ENCODE measurements around the gene PTPRN2. TPM values are rescaled to one million over a fixed set of nuclear protein-coding genes. Genes with fewer than 3 reads are reported as not detected.
"Not testable (repeated sequence)": the region's sequence is repeated elsewhere in the genome, so short reads cannot be mapped to it uniquely, and the experiment has no call there.

The PTPRN2 gene
- total and polyA plus RNA-seq, 5 experiments from 2014 or later, result 0.69 to 1.5 (median 0.99) TPM

DNA sequence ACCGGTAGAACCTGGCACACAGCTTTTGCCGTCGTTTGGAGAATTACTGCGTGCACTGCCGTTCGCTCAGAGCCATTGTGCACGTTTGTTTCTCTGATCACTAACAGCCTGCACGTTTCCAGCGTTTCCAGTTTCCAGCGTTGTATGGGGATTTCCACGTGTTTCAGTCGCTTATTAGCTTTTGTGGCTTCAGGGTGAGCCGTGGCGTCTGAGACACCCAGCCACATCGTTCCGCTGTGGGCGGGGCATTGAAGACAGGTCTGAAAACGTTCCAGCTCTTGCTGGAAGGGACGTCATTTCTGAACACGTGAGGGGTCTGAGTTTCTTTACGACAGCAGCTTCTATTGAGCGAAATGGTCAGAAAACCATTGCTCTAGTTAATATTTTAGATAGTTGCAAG lies 1086.0 kb downstream of the PTPRN2 start:
- H3K9me3 Mint-ChIP-seq, result peaks cover 0 to 14% (median 8%) of the 10 kb centered on the region in 9 donors
- POLR2A ChIA-PET, result interaction anchor here (1.3 to 6.0 kb wide), 3 partner anchors 11 to 73 kb away, joined by 4 to 31 read pairs (median 5); no protein-coding TSS in a partner anchor
- H3K36me3 Mint-ChIP-seq, result peaks cover 0 to 13% (median 12%) of the 10 kb centered on the region in 3 donors

DNA sequence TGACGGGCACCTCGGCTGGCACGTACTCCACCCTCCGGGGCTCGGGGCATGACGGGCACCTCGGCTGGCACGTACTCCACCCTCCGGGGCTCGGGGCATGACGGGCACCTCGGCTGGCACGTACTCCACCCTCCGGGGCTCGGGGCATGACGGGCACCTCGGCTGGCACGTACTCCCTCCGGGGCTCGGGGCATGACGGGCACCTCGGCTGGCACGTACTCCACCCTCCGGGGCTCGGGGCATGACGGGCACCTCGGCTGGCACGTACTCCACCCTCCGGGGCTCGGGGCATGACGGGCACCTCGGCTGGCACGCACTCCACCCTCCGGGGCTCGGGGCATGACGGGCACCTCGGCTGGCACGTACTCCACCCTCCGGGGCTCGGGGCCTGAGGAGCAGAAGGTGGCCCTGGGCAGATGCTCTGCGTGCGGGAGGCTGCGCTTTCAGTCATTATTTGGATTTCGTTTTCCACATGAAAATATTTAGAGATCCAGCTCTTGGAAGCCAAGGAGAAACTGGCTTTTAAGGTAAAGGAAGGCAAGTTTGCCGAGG lies 1086.6 kb downstream of the PTPRN2 start:
- H3K4me3 Mint-ChIP-seq, DNase-seq, H3K9me3 Mint-ChIP-seq, H3K27ac Mint-ChIP-seq, ATAC-seq, H3K36me3 Mint-ChIP-seq, H3K27me3 Mint-ChIP-seq: not testable (repeated sequence)
- H3K4me1 Mint-ChIP-seq, result peaks cover 10 to 28% (median 27%) of the 10 kb centered on the region in 4 donors
- POLR2A ChIA-PET, result interaction anchor here (1.3 to 6.0 kb wide), 3 partner anchors 10 to 72 kb away, joined by 4 to 31 read pairs (median 5); no protein-coding TSS in a partner anchor

More for the DNA sequence above, 1086.0 kb downstream of the PTPRN2 start:
- Mint-ChIP-seq H3K27me3 (peaks cover 1 to 3% (median 1%) of the 10 kb centered on the region in 5 donors), H3K4me3 (peak overlapping the region in 4 of 10 donors; percentile 20 to 77 (median 32)), H3K4me1 (peaks cover 10 to 28% (median 27%) of the 10 kb centered on the region in 4 donors), H3K27ac (peak overlapping the region in 2 of 10 donors; percentile 98 to 99)
- no peak for ATAC-seq
- no peak for DNase-seq

DNA sequence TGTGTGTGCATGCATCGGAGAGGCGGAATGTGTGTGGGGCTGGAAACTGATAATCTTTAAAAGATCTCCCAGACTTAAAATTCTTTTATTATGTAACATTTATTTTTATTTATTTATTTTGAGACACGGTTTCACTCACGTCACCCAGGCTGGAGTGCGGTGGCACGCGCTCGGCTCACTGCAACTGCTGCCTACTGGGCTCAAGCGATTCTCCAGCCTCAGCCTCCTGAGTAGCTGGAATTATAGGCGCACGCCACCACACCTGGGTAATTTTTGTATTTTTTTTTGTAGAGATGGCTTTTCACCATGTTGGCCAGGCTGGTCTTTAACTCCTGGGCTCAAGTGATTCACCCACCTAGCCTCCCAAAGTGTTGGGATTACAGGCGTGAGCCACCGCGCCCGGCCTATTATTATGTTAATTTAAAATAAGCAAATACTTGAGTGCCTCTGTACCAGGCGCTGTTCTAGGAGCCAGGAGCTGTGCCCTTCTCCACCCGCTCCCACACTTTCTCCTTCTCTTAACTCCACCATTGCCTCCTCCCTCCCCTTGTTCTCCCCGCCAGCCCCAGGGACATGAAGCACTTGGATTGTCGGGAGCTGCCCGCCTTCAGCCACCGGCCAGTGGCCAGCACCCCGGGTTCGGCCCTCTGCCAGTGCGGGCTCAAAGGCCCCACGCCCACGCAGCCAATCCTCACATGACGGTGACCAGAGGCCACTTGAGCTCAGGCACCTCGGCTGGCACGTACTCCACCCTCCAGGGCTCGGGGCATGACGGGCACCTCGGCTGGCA lies 1087.3 kb downstream of the PTPRN2 start:
- ATAC-seq (no peak), DNase-seq (no peak)
- Mint-ChIP-seq H3K36me3 (peaks cover 0 to 2% (median 2%) of the 10 kb centered on the region in 3 donors), H3K27me3 (no peaks in the 10 kb centered on the region), H3K4me1 (peaks cover 10 to 28% (median 27%) of the 10 kb centered on the region in 4 donors), H3K4me3 (no peak overlapping the region), H3K27ac (peak overlapping the region in 2 of 10 donors; percentile 71 to 81), H3K9me3 (peaks cover 0 to 3% (median under 1%) of the 10 kb centered on the region in 9 donors)
- POLR2A ChIA-PET, result interaction anchor here (1.6 to 6.0 kb wide), 2 partner anchors 9 to 28 kb away, joined by 5 to 31 read pairs; no protein-coding TSS in a partner anchor

DNA sequence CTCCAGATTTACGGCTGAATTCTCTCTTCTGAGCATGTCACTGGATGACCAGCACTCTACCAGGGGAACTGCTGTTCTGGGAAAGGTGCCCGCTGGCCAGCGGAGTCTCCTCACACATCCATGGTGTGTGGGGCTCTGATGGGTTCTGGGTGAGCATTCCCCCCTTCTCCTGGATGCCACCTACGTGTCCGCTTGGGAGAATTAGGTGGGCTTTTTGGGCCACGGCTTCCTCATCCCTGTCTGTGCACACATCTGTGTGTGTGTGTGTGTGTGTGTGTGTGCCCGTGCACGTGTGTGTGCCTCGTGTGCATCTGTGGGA lies 1087.8 kb downstream of the PTPRN2 start:
- Mint-ChIP-seq H3K9me3 (no peaks in the 10 kb centered on the region), H3K27ac (peak overlapping the region in 2 of 10 donors; percentile 71 to 81), H3K27me3 (no peaks in the 10 kb centered on the region), H3K4me3 (no peak overlapping the region), H3K4me1 (peaks cover 10 to 29% (median 27%) of the 10 kb centered on the region in 4 donors), H3K36me3 (no peaks in the 10 kb centered on the region)
- POLR2A ChIA-PET, result interaction anchor here (6.0 kb wide), 1 partner anchor 28 kb away, joined by 31 read pairs; no protein-coding TSS in a partner anchor
- DNase-seq, result no peak
- no peak for ATAC-seq

DNA sequence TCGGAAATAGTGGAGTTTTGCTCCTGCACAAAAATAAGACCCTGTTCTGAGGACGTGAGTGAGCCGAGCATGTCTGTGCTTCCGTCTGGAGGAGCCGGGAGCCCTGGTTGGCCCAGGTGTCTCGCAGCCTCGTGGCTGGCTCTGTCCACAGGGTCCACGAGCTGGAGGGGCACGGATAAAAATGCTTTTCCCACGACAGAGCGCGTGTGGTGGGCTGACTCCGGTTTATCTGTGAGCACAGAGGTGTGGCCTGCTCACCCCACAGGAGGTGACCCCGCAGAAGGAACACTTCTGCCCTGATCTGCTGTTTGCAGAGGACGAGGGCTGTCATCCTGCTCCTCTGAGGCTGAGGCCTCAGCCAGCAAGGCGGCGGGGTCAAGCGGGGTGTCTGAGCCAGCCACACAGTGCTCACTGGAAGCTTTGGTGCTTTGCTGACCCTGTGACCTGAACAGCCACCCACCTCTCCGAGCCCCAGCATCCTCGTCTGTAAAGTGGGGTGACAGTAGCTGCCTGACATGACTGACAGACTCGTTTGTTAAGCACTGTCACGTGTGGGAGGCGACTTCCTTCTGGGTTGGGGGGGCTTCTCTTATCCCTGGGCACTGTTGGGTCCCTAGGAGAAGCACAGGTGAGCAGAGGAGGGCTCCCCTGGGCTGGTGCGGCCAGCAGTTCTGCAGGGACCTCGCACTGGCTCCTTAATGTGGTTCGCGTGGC lies 1088.3 kb downstream of the PTPRN2 start:
- Mint-ChIP-seq H3K4me1 (peaks cover 10 to 26% (median 26%) of the 10 kb centered on the region in 4 donors), H3K36me3 (no peaks in the 10 kb centered on the region), H3K9me3 (no peaks in the 10 kb centered on the region), H3K27ac (peak overlapping the region in 1 of 10 donors; percentile 92), H3K4me3 (no peak overlapping the region), H3K27me3 (peaks cover 0 to 4% (median under 1%) of the 10 kb centered on the region in 5 donors)
- ATAC-seq (no peak), DNase-seq (no peak)
- POLR2A ChIA-PET, result no interaction called here

DNA sequence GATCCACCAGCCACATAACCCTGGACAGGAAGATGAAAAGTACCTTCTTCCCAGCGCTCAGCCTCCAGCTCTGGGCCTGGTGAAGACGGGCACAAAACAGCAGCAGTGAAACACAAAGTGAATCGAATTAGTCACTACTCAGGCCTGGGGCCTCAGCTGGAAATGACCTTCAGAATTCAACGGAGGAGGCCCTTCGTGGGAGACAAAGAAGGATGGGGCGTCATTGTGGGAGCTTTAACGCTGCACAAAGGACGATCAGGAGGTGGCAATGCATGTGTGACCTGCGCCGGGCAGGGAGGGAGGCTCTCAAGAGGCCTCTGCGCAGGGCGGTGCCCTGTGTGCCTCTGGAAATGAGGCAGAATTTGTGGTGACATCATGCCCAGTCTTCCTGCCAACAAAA lies 1089.0 kb downstream of the PTPRN2 start:
- Mint-ChIP-seq H3K36me3 (no peaks in the 10 kb centered on the region), H3K27me3 (peaks cover 5 to 10% (median 6%) of the 10 kb centered on the region in 5 donors), H3K4me3 (no peak overlapping the region), H3K4me1 (peaks cover 9 to 29% (median 23%) of the 10 kb centered on the region in 4 donors), H3K9me3 (no peaks in the 10 kb centered on the region), H3K27ac (peak overlapping the region in 4 of 10 donors; percentile 14 to 92 (median 29))
- POLR2A ChIA-PET, result no interaction called here
- DNase-seq (no peak), ATAC-seq (no peak)

DNA sequence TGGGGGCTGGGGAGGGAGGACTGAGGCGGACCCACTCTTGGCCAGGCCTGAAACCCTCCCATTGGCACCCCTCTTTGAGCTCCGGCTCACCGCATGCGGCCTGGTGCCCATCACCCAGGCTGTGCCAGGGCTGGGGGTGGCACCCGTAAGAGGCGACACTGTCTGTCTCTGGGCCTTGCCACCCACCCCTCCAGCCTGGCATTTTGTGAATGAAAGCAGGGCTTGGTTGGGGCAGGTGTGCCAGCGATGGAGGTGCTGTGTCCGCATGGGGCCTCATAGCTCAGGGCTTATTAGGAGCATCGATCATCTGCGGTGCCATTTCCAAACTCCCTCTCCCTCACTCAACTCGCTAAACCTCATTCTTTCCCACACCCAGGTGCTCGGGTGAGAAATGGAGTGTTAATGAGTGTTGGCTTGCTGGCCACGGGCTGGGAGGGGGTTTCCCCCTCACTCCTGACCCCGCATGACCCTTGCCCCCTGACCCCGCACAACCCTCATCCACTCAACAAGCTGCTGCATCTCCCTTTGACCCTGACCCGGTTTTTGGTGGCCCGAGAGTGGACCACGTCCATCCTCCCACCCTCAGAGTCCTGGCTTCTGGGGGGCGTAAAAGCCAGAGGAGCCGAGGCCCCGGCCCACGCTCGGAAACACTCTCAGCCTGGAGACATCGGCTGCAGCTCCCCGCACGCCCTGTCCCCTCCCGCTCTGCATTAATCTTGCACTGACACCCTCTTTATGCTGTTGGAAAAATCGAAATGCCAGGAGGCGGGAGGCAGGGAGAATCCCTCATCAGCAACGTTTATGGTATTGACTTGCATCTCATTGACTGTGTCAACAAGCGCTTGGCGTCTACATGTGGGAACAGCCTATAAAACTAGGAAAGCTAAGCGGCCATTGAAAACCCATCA lies 1089.6 kb downstream of the PTPRN2 start:
- Mint-ChIP-seq H3K36me3 (no peaks in the 10 kb centered on the region), H3K9me3 (peaks cover 0 to 1% (median 0%) of the 10 kb centered on the region in 9 donors), H3K27ac (peak overlapping the region in 4 of 10 donors; percentile 14 to 92 (median 44)), H3K4me3 (peak overlapping the region in 1 of 10 donors; percentile 29), H3K4me1 (peaks cover 8 to 29% (median 16%) of the 10 kb centered on the region in 4 donors), H3K27me3 (peaks cover 5 to 17% (median 7%) of the 10 kb centered on the region in 5 donors)
- POLR2A ChIA-PET, result interaction anchor here (1.0 kb wide), 1 partner anchor 9 kb away, joined by 3 read pairs; no protein-coding TSS in a partner anchor
- DNase-seq, result no peak
- no peak for ATAC-seq

DNA sequence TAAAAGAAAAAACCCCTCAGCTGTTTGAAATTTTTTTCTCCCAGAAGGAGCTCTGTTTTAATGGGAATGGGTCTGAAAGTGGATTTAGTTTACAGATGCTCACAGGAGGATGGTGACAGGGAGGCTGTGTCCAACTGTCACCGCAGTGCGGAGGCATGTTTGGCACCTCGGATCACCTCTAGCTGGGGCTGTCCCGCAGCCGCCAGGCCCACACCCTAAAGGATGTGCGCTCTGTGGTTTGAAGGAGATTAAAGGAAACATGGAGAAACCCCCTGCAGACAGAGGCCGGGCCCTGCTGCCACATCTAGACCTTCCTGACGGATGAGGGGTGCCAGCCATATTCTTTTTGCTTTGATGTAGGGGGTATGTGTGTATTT lies 1090.3 kb downstream of the PTPRN2 start:
- POLR2A ChIA-PET, result interaction anchor here (1.0 kb wide), 1 partner anchor 9 kb away, joined by 3 read pairs; no protein-coding TSS in a partner anchor
- DNase-seq (no peak), ATAC-seq (no peak)
- H3K4me3 Mint-ChIP-seq, result no peak overlapping the region
- H3K9me3 Mint-ChIP-seq, result peaks cover 0 to 4% (median 2%) of the 10 kb centered on the region in 9 donors
- H3K4me1 Mint-ChIP-seq, result peaks cover 3 to 28% (median 12%) of the 10 kb centered on the region in 4 donors
- H3K27ac Mint-ChIP-seq, result no peak overlapping the region
- H3K27me3 Mint-ChIP-seq, result peaks cover 5 to 19% (median 7%) of the 10 kb centered on the region in 5 donors
- peaks cover 0 to 2% (median under 1%) of the 10 kb centered on the region in 3 donors for H3K36me3 Mint-ChIP-seq

DNA sequence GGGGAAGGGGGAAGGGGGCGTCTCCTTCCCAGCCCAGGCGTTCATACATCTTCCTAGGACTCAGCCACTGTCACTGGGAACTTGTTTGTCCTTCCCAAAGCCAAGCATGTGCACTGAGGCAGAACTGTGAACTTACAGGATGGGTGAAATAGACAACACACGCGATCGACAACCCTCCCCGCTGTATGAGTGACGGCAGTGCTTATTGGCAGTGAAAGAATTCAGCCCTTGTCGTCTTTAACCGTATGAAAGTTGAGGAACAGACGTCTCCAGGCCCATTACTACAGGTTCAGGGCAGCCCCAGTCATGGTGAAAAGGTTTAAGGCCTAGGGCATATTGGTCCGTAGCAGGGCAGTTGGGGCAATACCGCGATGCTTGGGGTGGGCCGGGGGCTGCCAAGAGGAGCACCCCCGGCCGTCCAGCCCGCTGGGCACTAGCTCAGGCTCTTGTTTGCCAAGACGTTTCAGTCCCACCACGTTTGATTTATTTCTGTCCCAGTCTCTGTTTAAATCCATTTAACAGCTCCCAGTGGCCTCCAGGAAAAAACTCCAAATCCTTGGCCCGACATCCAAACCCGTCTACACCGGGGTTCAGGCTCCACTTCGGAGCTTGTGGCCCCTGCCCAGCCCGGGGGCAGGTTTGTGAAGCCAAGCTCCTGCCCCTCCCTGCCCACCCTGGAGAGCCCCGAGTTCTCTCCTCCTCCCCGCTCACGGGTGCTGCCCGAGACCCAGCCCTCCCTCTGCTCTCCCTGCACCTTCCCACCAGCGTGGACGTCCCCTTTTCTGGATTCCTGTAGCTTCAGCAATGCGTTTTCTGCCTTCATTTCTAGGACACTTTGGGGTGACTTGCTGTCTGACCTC lies 1091.0 kb downstream of the PTPRN2 start:
- ATAC-seq (no peak), DNase-seq (no peak)
- Mint-ChIP-seq H3K9me3 (peaks cover 0 to 8% (median 4%) of the 10 kb centered on the region in 9 donors), H3K4me3 (no peak overlapping the region), H3K4me1 (peaks cover 3 to 25% (median 10%) of the 10 kb centered on the region in 4 donors), H3K27ac (peak overlapping the region in 3 of 10 donors; percentile 24 to 61 (median 45)), H3K27me3 (peaks cover 5 to 19% (median 7%) of the 10 kb centered on the region in 5 donors), H3K36me3 (peaks cover 0 to 4% (median 2%) of the 10 kb centered on the region in 3 donors)
- POLR2A ChIA-PET, result interaction anchor here (1.1 kb wide), 1 partner anchor 22 kb away, joined by 3 read pairs; no protein-coding TSS in a partner anchor

DNA sequence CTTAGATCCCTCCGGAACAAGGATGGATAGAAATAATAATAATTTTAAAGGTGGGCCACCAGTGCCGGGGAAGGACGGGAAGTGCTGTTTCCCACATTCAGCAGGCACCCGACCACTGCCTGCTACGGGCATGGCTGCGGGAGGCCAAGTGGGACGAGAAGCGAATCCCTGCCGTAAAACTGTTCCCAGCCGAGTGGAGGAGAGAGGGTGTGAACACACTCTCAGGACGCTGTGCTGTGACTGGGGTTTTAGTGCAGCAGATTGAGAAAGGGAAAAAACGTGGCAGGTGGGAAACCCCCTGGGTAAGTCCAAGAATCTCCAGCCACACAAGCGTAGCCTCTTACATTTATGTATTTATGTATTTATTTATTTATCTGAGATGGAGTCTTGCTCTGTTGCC lies 1092.0 kb downstream of the PTPRN2 start:
- Mint-ChIP-seq H3K4me1 (peaks cover 6 to 31% (median 17%) of the 10 kb centered on the region in 4 donors), H3K27ac (peak overlapping the region in 1 of 10 donors; percentile 33), H3K27me3 (peaks cover 5 to 19% (median 7%) of the 10 kb centered on the region in 5 donors), H3K4me3 (no peak overlapping the region), H3K36me3 (peaks cover 0 to 4% (median 2%) of the 10 kb centered on the region in 3 donors), H3K9me3 (peaks cover 0 to 14% (median 8%) of the 10 kb centered on the region in 9 donors)
- POLR2A ChIA-PET, result interaction anchor here (0.6 to 1.1 kb wide), 2 partner anchors 21 to 199 kb away, joined by 3 to 4 read pairs; no protein-coding TSS in a partner anchor
- ATAC-seq, result no peak
- no peak for DNase-seq

All from naive thymus-derived CD8-positive, alpha-beta T cell (primary cell).